PC-3 (cell line): ENCODE data around the gene ELK4. TPM values are rescaled to one million over a fixed set of nuclear protein-coding genes. Genes with fewer than 3 reads are reported as not detected.

Experiments
- ATAC-seq: fragments of 200-7000 bp; cut with Tn5 transposase; 2 replicates; pipeline ENCODE4 v1.9.1; 2020; ENCODE audit warnings: mild to moderate bottlenecking, moderate library complexity
- BruUV-seq: library from RNA; stranded (reverse); fragments of 400-500 nt; replicated peaks from 2 replicates; lab custom pipeline; 2021; lab: Mats Ljungman, UMichigan
- CTCF ChIA-PET: fragments of 300-600 bp; sonication (Branson Sonifier 250); formaldehyde crosslinking; loops from one replicate; lab custom pipeline; 2022; ENCODE audit warnings: antibody characterized with exemption; lab: Charles Lee
- POLR2A ChIA-PET: fragments of 300-600 bp; sonication (Branson Sonifier 250); formaldehyde crosslinking; loops from one replicate; lab custom pipeline; 2022; ENCODE audit warnings: antibody characterized with exemption; ENCODE audit not compliant: unreplicated experiment; lab: Charles Lee
- DNase-seq: peaks from one replicate; pipeline ENCODE4 v3.0.0-alpha.2; 2015
- H2AFZ ChIP-seq: fragments of 300-600 bp; sonication (generic); 2 replicates; pipeline ENCODE4 v1.6.0; 2016; ENCODE audit warnings: antibody characterized with exemption, low read length
- H3F3A ChIP-seq: fragments of 300-600 bp; sonication (generic); one replicate; pipeline ENCODE4 v1.6.0; 2017; ENCODE audit warnings: antibody characterized with exemption, low read length, control low read depth, mild to moderate bottlenecking; ENCODE audit not compliant: unreplicated experiment
- H3K27ac ChIP-seq: fragments of 300-600 bp; sonication (generic); 2 replicates; pipeline ENCODE4 v1.5.1; 2016; ENCODE audit warnings: mild to moderate bottlenecking, low read length
- H3K27me3 ChIP-seq: fragments of 300-600 bp; sonication (generic); 2 replicates; pipeline ENCODE4 v1.6.1; 2016; ENCODE audit warnings: low read length, mixed read lengths
- H3K36me3 ChIP-seq: fragments of 300-600 bp; sonication (generic); 2 replicates; pipeline ENCODE4 v1.6.1; 2016; ENCODE audit warnings: low read depth, mixed run types, low read length, mixed read lengths
- H3K4me1 ChIP-seq: fragments of 300-600 bp; sonication (generic); 2 replicates; pipeline ENCODE4 v1.5.1; 2016; ENCODE audit warnings: low read length; ENCODE audit not compliant: insufficient read depth
- H3K4me2 ChIP-seq: fragments of 300-600 bp; sonication (generic); 2 replicates; pipeline ENCODE4 v1.6.0; 2016; ENCODE audit warnings: low read length
- H3K4me3 ChIP-seq: fragments of 300-600 bp; sonication (generic); 2 replicates; pipeline ENCODE4 v1.5.1; 2016; ENCODE audit warnings: mild to moderate bottlenecking, low read length, mixed read lengths
- H3K79me2 ChIP-seq: fragments of 300-600 bp; sonication (generic); 2 replicates; pipeline ENCODE4 v1.6.1; 2017; ENCODE audit warnings: low read length, mixed read lengths
- H3K9ac ChIP-seq: fragments of 300-600 bp; sonication (generic); 2 replicates; pipeline ENCODE4 v1.6.0; 2016; ENCODE audit warnings: mild to moderate bottlenecking, low read length
- H3K9me2 ChIP-seq: fragments of 300-600 bp; sonication (generic); replicated peaks from 2 replicates; pipeline ENCODE4 v1.6.1; 2016; ENCODE audit warnings: mixed run types, low read length, mixed read lengths
- H3K9me3 ChIP-seq: fragments of 300-600 bp; sonication (generic); 2 replicates; pipeline ENCODE4 v1.6.1; 2016; ENCODE audit warnings: low read length, mixed read lengths
- H4K20me1 ChIP-seq: fragments of 300-600 bp; sonication (generic); 2 replicates; pipeline ENCODE4 v1.6.1; 2016; ENCODE audit warnings: low read length, mixed read lengths
- CTCF ChIP-seq: fragments of 300-600 bp; sonication (generic); conservative IDR thresholded peaks from 2 replicates; pipeline ENCODE4 v1.5.1; 2017; ENCODE audit warnings: antibody characterized with exemption, low read depth, mild to moderate bottlenecking, low read length
- EZH2 ChIP-seq: fragments of 300-600 bp; sonication (generic); IDR thresholded peaks from one replicate; pipeline ENCODE4 v1.6.1; 2017; ENCODE audit warnings: antibody characterized with exemption, mild to moderate bottlenecking, low read length; ENCODE audit not compliant: unreplicated experiment
- EZH2phosphoT487 ChIP-seq: fragments of 300-600 bp; sonication (generic); IDR thresholded peaks from 2 replicates; pipeline ENCODE4 v1.6.1; 2018; ENCODE audit warnings: mild to moderate bottlenecking, antibody characterized with exemption, low read length, borderline replicate concordance
- intact Hi-C: fragments of 100-400 bp; cut with micrococcal nuclease; formaldehyde crosslinking; loops from 2 replicates; pipeline ENCODE4 v1.9.0; 2023
- total RNA-seq: library from RNA; depleted of rRNA; stranded (reverse); fragments of >200 nt; gene quantifications from 2 replicates; pipeline ENCODE4 v1.2.3, GENCODE V29; 2014

ELK4 gene
- total RNA-seq, 1 experiment from 2014 or later, result 16.3 TPM

GRCh38 chr1:205675247-205675646, 43.4 kb upstream of the ELK4 start:
- H2AFZ ChIP-seq, result no peak overlapping the region
- no peaks in the 10 kb centered on the region for H3K9me3 ChIP-seq
- no peak overlapping the region for H3K4me2 ChIP-seq
- H3K4me3 ChIP-seq, result no peak overlapping the region
- no peak overlapping the region for H3K27ac ChIP-seq
- no peaks in the 10 kb centered on the region for H3K36me3 ChIP-seq
- H3K9ac ChIP-seq, result no peak overlapping the region
- CTCF ChIA-PET, result no interaction called here
- no TSS peak for BruUV-seq
- no peaks in the 10 kb centered on the region for H3K27me3 ChIP-seq
- POLR2A ChIA-PET, result no interaction called here
- peaks cover 59% of the 10 kb centered on the region for H3K79me2 ChIP-seq
- peaks cover 27% of the 10 kb centered on the region for H3K4me1 ChIP-seq
- ATAC-seq (no peak), DNase-seq (no peak)
- no peaks in the 10 kb centered on the region for H3F3A ChIP-seq
- no peaks in the 10 kb centered on the region for H3K9me2 ChIP-seq
- TF ChIP-seq CTCF (no peak), EZH2 (no peak), EZH2phosphoT487 (no peak)
- intact Hi-C loops, result no loop called here
- no peaks in the 10 kb centered on the region for H4K20me1 ChIP-seq

GRCh38 chr1:205672970-205673369, 41.2 kb upstream of the ELK4 start:
- no peak for DNase-seq
- Histone ChIP-seq H3K79me2 (peaks cover 62% of the 10 kb centered on the region), H3F3A (no peaks in the 10 kb centered on the region), H4K20me1 (no peaks in the 10 kb centered on the region), H3K36me3 (no peaks in the 10 kb centered on the region), H3K9ac (no peak overlapping the region), H2AFZ (no peak overlapping the region), H3K27ac (no peak overlapping the region), H3K4me1 (peaks cover 37% of the 10 kb centered on the region), H3K27me3 (no peaks in the 10 kb centered on the region), H3K9me3 (no peaks in the 10 kb centered on the region), H3K4me3 (no peak overlapping the region), H3K9me2 (no peaks in the 10 kb centered on the region), H3K4me2 (no peak overlapping the region)
- ChIA-PET POLR2A (no interaction called here), CTCF (interaction anchor here (1.1 to 1.2 kb wide), 2 partner anchors 13 to 41 kb away, joined by 3 read pairs; no protein-coding TSS in a partner anchor)
- no TSS peak for BruUV-seq
- TF ChIP-seq EZH2, result no peak
- TF ChIP-seq CTCF, result no peak
- no peak for TF ChIP-seq EZH2phosphoT487
- intact Hi-C loops, result no loop called here
- ATAC-seq, result peak; percentile 9; the same call in 1 of the 2 replicates

GRCh38 chr1:205672395-205672889, 40.6 kb upstream of the ELK4 start:
- intact Hi-C loops, result no loop called here
- POLR2A ChIA-PET, result no interaction called here
- H3K79me2 ChIP-seq, result peaks cover 63% of the 10 kb centered on the region

More at GRCh38 chr1:205672395-205672889, 40.6 kb upstream of the ELK4 start:
- CTCF ChIA-PET, result interaction anchor here (0.9 to 1.2 kb wide), 3 partner anchors 12 to 42 kb away, joined by 3 read pairs; no protein-coding TSS in a partner anchor
- H3K4me1 ChIP-seq, result peaks cover 40% of the 10 kb centered on the region
- TF ChIP-seq EZH2 (no peak), CTCF (0 out of 2 replicates have a peak, but pooled peaks have one; percentile 26)
- no peaks in the 10 kb centered on the region for H4K20me1 ChIP-seq
- ATAC-seq (peak; percentile 28), DNase-seq (no peak)
- no peaks in the 10 kb centered on the region for H3F3A ChIP-seq
- no peaks in the 10 kb centered on the region for H3K9me2 ChIP-seq
- no peak overlapping the region for H3K4me3 ChIP-seq
- no peaks in the 10 kb centered on the region for H3K36me3 ChIP-seq
- no peak overlapping the region for H3K9ac ChIP-seq
- H2AFZ ChIP-seq, result no peak overlapping the region
- H3K27me3 ChIP-seq, result no peaks in the 10 kb centered on the region
- H3K4me2 ChIP-seq, result no peak overlapping the region
- BruUV-seq, result no TSS peak
- H3K27ac ChIP-seq, result no peak overlapping the region
- H3K9me3 ChIP-seq, result no peaks in the 10 kb centered on the region
